ENCODE measurements around the gene TEX36. TPM values are rescaled to one million over a fixed set of nuclear protein-coding genes. Genes with fewer than 3 reads are reported as not detected.
"Not testable (repeated sequence)": the region's sequence is repeated elsewhere in the genome, so short reads cannot be mapped to it uniquely, and the experiment has no call there.

The TEX36 gene
- polyA plus RNA-seq, 1 of the 3 experiments (the other 2 are of a cell fraction) = not detected

DNA sequence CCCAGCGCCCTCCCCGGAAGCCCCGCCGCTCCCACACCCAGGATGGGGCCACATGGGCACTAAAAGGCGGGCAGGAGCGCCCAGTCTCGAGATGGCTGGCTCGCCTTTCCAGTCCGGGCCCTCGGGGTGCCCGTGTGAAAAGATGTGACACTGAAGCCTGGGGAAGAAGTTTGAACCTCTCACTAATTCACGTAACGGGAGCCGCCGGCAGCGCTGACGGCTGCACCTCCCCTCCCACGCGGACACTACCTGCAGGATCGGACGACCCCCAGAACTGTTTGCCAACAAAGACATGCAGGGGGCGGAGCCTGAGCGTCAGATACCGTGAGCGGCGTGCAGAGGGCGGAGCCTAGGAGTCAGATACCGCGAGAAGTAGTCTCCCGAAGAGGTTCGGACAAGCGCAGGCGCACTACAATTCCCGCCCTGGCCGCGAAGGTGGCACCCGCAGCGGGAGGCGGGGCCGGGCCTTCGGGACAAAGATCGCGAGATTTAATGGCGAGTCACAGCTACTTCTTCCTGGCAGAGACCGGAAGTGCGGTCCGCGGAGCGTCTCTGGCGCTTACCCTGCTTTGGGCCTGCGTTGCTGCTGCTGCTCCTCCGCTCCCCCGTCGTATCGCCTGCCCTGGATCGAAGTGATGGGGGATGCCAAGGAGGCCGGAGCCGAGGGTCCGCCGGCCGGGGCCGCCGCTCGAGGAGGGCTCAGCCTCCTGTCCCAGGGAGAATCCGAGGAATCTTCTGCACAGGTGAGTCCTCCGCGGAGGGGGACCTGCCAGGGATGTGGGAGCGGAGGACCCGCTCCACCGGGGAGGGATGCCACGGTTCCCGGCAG, 36.4 kb upstream of the TEX36 start, which contains the start of gene EDRF1:
Gene EDRF1 (plus strand): TSS at position 537 of the 829 bp plus-strand sequence. CDS start 99 bp downstream, at position 636.
- Histone ChIP-seq H3K27ac (ENCODE audit: low read depth in 2 of 2, low read length in 1 of 2) (peak within 1 kb of the TSS; percentile 83 to 90), H3K4me1 (ENCODE audit: control insufficient read depth in 1 of 2, insufficient read depth in 2 of 2, low read depth in 1 of 2, low read length in 1 of 2) (peaks cover 0 to 6% of the 10 kb centered on the region in 2 experiments; a peak in 2 of 4 replicates), H3F3A (replicated peaks; ENCODE audit: insufficient read depth) (peaks cover 4% of the 10 kb centered on the region), H3K79me2 (ENCODE audit: insufficient read depth) (peaks cover 28% of the 10 kb centered on the region), H3K27me3 (ENCODE audit: insufficient read depth) (no peaks in the 10 kb centered on the region), H3K9ac (peak within 1 kb of the TSS; percentile 99), H4K20me1 (ENCODE audit: insufficient read depth) (no peaks in the 10 kb centered on the region), H3K4me3 (ENCODE audit: low read depth in 2 of 2, low read length in 1 of 2) (peak within 1 kb of the TSS; percentile 99), H3K36me3 (replicated peaks in 1 of 2; ENCODE audit: control insufficient read depth in 1 of 2, insufficient read depth in 2 of 2, low read length in 1 of 2) (peaks cover 30 to 35% of the 10 kb centered on the region in 2 experiments), H2AFZ (ENCODE audit: low read depth) (peak within 1 kb of the TSS; percentile 99), H3K9me3 (no peaks in the 10 kb centered on the region), H3K4me2 (peak within 1 kb of the TSS; percentile 95), H3K9me2 (no peaks in the 10 kb centered on the region)
- peak; percentile 89 for TF ChIP-seq MXI1 (IDR thresholded peaks at IDR 0.05; ENCODE audit: low read depth, low read length)
- TF ChIP-seq, protein P1, sequence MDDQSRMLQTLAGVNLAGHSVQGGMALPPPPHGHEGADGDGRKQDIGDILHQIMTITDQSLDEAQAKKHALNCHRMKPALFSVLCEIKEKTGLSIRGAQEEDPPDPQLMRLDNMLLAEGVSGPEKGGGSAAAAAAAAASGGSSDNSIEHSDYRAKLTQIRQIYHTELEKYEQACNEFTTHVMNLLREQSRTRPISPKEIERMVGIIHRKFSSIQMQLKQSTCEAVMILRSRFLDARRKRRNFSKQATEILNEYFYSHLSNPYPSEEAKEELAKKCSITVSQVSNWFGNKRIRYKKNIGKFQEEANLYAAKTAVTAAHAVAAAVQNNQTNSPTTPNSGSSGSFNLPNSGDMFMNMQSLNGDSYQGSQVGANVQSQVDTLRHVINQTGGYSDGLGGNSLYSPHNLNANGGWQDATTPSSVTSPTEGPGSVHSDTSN (IDR thresholded peaks at IDR 0.05) = peak; percentile 73
- peak; percentile 78 for TF ChIP-seq TAF1 (IDR thresholded peaks at IDR 0.05; ENCODE audit: borderline replicate concordance, low read depth, low read length)
- TF ChIP-seq, protein P2, sequence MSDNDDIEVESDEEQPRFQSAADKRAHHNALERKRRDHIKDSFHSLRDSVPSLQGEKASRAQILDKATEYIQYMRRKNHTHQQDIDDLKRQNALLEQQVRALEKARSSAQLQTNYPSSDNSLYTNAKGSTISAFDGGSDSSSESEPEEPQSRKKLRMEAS (IDR thresholded peaks at IDR 0.05; ENCODE audit: low read depth) = peak; percentile 86
- no peak for TF ChIP-seq SMC3 (IDR thresholded peaks at IDR 0.05; ENCODE audit: low read depth, low read length)
- no peak for TF ChIP-seq JUND (IDR thresholded peaks at IDR 0.05)
- TF ChIP-seq EP300 (IDR thresholded peaks at IDR 0.05; ENCODE audit: borderline replicate concordance in 1 of 2, low read depth in 1 of 2, low read length in 1 of 2) = no peak
- peak; percentile 37; the same call in 1 of the 2 replicates for TF ChIP-seq SIN3A (IDR thresholded peaks at IDR 0.05; ENCODE audit: borderline replicate concordance, low read depth, low read length)
- TF ChIP-seq YY1 (IDR thresholded peaks at IDR 0.05; ENCODE audit: low read depth) = peak; percentile 56; the same call in 1 of the 2 replicates
- TF ChIP-seq, protein P3, sequence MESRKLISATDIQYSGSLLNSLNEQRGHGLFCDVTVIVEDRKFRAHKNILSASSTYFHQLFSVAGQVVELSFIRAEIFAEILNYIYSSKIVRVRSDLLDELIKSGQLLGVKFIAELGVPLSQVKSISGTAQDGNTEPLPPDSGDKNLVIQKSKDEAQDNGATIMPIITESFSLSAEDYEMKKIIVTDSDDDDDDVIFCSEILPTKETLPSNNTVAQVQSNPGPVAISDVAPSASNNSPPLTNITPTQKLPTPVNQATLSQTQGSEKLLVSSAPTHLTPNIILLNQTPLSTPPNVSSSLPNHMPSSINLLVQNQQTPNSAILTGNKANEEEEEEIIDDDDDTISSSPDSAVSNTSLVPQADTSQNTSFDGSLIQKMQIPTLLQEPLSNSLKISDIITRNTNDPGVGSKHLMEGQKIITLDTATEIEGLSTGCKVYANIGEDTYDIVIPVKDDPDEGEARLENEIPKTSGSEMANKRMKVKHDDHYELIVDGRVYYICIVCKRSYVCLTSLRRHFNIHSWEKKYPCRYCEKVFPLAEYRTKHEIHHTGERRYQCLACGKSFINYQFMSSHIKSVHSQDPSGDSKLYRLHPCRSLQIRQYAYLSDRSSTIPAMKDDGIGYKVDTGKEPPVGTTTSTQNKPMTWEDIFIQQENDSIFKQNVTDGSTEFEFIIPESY (IDR thresholded peaks at IDR 0.05; ENCODE audit: borderline replicate concordance, low read depth) = peak; percentile 96
- TF ChIP-seq MEF2A (IDR thresholded peaks at IDR 0.05; ENCODE audit: borderline replicate concordance, low read depth) = no peak
- TF ChIP-seq, protein P4, sequence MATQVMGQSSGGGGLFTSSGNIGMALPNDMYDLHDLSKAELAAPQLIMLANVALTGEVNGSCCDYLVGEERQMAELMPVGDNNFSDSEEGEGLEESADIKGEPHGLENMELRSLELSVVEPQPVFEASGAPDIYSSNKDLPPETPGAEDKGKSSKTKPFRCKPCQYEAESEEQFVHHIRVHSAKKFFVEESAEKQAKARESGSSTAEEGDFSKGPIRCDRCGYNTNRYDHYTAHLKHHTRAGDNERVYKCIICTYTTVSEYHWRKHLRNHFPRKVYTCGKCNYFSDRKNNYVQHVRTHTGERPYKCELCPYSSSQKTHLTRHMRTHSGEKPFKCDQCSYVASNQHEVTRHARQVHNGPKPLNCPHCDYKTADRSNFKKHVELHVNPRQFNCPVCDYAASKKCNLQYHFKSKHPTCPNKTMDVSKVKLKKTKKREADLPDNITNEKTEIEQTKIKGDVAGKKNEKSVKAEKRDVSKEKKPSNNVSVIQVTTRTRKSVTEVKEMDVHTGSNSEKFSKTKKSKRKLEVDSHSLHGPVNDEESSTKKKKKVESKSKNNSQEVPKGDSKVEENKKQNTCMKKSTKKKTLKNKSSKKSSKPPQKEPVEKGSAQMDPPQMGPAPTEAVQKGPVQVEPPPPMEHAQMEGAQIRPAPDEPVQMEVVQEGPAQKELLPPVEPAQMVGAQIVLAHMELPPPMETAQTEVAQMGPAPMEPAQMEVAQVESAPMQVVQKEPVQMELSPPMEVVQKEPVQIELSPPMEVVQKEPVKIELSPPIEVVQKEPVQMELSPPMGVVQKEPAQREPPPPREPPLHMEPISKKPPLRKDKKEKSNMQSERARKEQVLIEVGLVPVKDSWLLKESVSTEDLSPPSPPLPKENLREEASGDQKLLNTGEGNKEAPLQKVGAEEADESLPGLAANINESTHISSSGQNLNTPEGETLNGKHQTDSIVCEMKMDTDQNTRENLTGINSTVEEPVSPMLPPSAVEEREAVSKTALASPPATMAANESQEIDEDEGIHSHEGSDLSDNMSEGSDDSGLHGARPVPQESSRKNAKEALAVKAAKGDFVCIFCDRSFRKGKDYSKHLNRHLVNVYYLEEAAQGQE (IDR thresholded peaks at IDR 0.05; ENCODE audit: low read depth, low read length) = peak; percentile 38; the same call in 1 of the 2 replicates
- peak; percentile 83 for TF ChIP-seq ELF1 (IDR thresholded peaks at IDR 0.05)
- peak; percentile 83 for TF ChIP-seq GABPA (IDR thresholded peaks at IDR 0.05; ENCODE audit: low read depth)
- TF ChIP-seq TCF12 (IDR thresholded peaks at IDR 0.05) = peak; percentile 22; the same call in 1 of the 2 replicates
- TF ChIP-seq CHD2 (IDR thresholded peaks at IDR 0.05; ENCODE audit: low read length, partially characterized antibody) = peak; percentile 99
- TF ChIP-seq NRF1 (IDR thresholded peaks at IDR 0.05; ENCODE audit: low read depth, low read length) = peak; percentile 85
- TF ChIP-seq POLR2AphosphoS5 (IDR thresholded peaks at IDR 0.05; ENCODE audit: low read depth, low read length) = peak; percentile 93
- 1% methylated on average over 31 of the region's 72 CpGs for WGBS (ENCODE audit: low lambda C conversion rate)
- CTCF ChIA-PET = interaction anchor here (1.0 kb wide), 1 partner anchor 10 kb away, joined by 4 read pairs; no protein-coding TSS in a partner anchor
- POLR2A ChIA-PET = interaction anchor here (0.6 to 1.3 kb wide), 4 partner anchors 11 to 918 kb away, joined by 3 to 5 read pairs (median 4); partner anchors contain the start of genes ABRAXAS2, BCCIP, CTBP2 and UROS
- peak; percentile 97 for DNase-seq

DNA sequence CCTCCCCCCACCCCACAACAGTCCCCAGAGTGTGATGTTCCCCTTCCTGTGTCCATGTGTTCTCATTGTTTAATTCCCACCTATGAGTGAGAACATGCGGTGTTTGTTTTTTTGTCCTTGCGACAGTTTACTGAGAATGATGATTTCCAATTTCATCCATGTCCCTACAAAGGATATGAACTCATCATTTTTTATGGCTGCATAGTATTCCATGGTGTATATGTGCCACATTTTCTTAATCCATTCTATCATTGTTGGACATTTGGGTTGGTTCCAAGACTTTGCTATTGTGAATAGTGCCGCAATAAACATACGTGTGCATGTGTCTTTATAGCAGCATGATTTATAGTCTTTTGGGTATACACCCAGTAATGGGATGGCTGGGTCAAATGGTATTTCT, 31.8 kb upstream of the TEX36 start:
- H3K4me1 ChIP-seq (ENCODE audit: control insufficient read depth in 1 of 2, insufficient read depth in 2 of 2, low read depth in 1 of 2, low read length in 1 of 2); H3K9ac ChIP-seq; H4K20me1 ChIP-seq (ENCODE audit: insufficient read depth); POLR2A ChIA-PET; DNase-seq; H3K27me3 ChIP-seq (ENCODE audit: insufficient read depth); H3K27ac ChIP-seq (ENCODE audit: low read depth in 2 of 2, low read length in 1 of 2); H2AFZ ChIP-seq (ENCODE audit: low read depth); H3K9me3 ChIP-seq; H3F3A ChIP-seq (replicated peaks; ENCODE audit: insufficient read depth); H3K9me2 ChIP-seq; H3K36me3 ChIP-seq (replicated peaks in 1 of 2; ENCODE audit: control insufficient read depth in 1 of 2, insufficient read depth in 2 of 2, low read length in 1 of 2); CTCF ChIA-PET; H3K4me2 ChIP-seq; H3K4me3 ChIP-seq (ENCODE audit: low read depth in 2 of 2, low read length in 1 of 2); H3K79me2 ChIP-seq (ENCODE audit: insufficient read depth): not testable (repeated sequence)
- 94% methylated on average over 4 of the region's 4 CpGs for WGBS (ENCODE audit: low lambda C conversion rate)
